HepG2 (cell line): ENCODE data around the gene RBM8A. TPM values are rescaled to one million over a fixed set of nuclear protein-coding genes. Genes with fewer than 3 reads are reported as not detected.

Experiments used
- ASH2L ChIP-seq: fragments of 300-600, 200-600 bp; sonication (generic); IDR thresholded peaks from 2 replicates; pipeline ENCODE4 v1.7.0; 2017; ENCODE audit warnings: low read depth, mild to moderate bottlenecking, moderate library complexity, mixed read lengths, low read length; ENCODE audit not compliant: insufficient read length
- CBFB ChIP-seq: sonication (generic); formaldehyde crosslinking; IDR thresholded peaks from 2 replicates; pipeline ENCODE4 v1.4.0; 2020; ENCODE audit warnings: missing genetic modification reagents
- CENPX ChIP-seq: sonication (generic); formaldehyde crosslinking; IDR thresholded peaks from 2 replicates; pipeline ENCODE4 v1.9.0; 2021; ENCODE audit warnings: mild to moderate bottlenecking, missing genetic modification reagents, moderate library complexity
- DNMT3B ChIP-seq: conservative IDR thresholded peaks from 2 replicates; pipeline ENCODE4 v1.6.1; 2016; ENCODE audit warnings: missing biosample characterization, control low read depth
- DR1 ChIP-seq: sonication (generic); formaldehyde crosslinking; IDR thresholded peaks from 2 replicates; pipeline ENCODE4 v1.8.0; 2021; ENCODE audit warnings: mild to moderate bottlenecking, missing genetic modification reagents, inconsistent platforms
- FOXA1 ChIP-seq, 2 experiments: fragments of 450-650 bp in 1 of 2; sonication (generic) in 1 of 2; formaldehyde crosslinking in 1 of 2; IDR thresholded peaks; 2 replicates each; pipeline versions ENCODE4 v1.4.0 to v1.6.1; 2016 to 2020; ENCODE audit warnings: missing genetic modification reagents in 1 of 2
- FOXO1 ChIP-seq: sonication (generic); formaldehyde crosslinking; IDR thresholded peaks from 2 replicates; pipeline ENCODE4 v1.4.0; 2020; ENCODE audit warnings: missing genetic modification reagents
- JUN ChIP-seq: sonication (generic); formaldehyde crosslinking; IDR thresholded peaks from 2 replicates; pipeline ENCODE4 v1.4.0; 2020; ENCODE audit warnings: mild to moderate bottlenecking, missing genetic modification reagents
- KAT2B ChIP-seq: fragments of 150-350 bp; IDR thresholded peaks from 2 replicates; pipeline ENCODE4 v1.6.1; 2014; ENCODE audit warnings: low read depth, low read length, borderline replicate concordance
- PCBP2 ChIP-seq: fragments of 200-400 bp; formaldehyde crosslinking; optimal IDR thresholded peaks from 2 replicates; pipeline ENCODE3; 2018; ENCODE audit warnings: low read length, low read depth; ENCODE audit not compliant: poor library complexity, severe bottlenecking
- RBM22 ChIP-seq: fragments of 200-400 bp; formaldehyde crosslinking; optimal IDR thresholded peaks from 2 replicates; pipeline ENCODE3; 2017; ENCODE audit warnings: mild to moderate bottlenecking, low read length, moderate library complexity
- SMAD9 ChIP-seq: sonication (generic); formaldehyde crosslinking; IDR thresholded peaks from 2 replicates; pipeline ENCODE4 v1.5.1; 2020; ENCODE audit warnings: mild to moderate bottlenecking, missing genetic modification reagents
- SP1 ChIP-seq, 2 experiments: fragments of 450-650 bp in 1 of 2; sonication (generic) in 1 of 2; formaldehyde crosslinking in 1 of 2; IDR thresholded peaks; 2 replicates each; pipeline versions ENCODE4 v1.4.0 to v1.6.1; 2016 to 2020; ENCODE audit warnings: missing genetic modification reagents in 1 of 2
- ZFP1 ChIP-seq: IDR thresholded peaks from 2 replicates; pipeline ENCODE4 v1.6.1; 2016
- ZNF160 ChIP-seq: sonication (generic); formaldehyde crosslinking; IDR thresholded peaks from 2 replicates; pipeline ENCODE4 v1.8.0; 2022; ENCODE audit warnings: mild to moderate bottlenecking, inconsistent platforms, missing genetic modification reagents
- ZNF20 ChIP-seq: sonication (generic); formaldehyde crosslinking; IDR thresholded peaks from 2 replicates; pipeline ENCODE4 v1.4.0; 2020; ENCODE audit warnings: mild to moderate bottlenecking, moderate library complexity, missing genetic modification reagents
- ZNF225 ChIP-seq: sonication (generic); formaldehyde crosslinking; IDR thresholded peaks from 2 replicates; pipeline ENCODE4 v1.4.0; 2020; ENCODE audit warnings: mild to moderate bottlenecking, missing genetic modification reagents
- ZNF317 ChIP-seq: sonication (generic); formaldehyde crosslinking; IDR thresholded peaks from 2 replicates; pipeline ENCODE4 v1.5.0; 2020; ENCODE audit warnings: mild to moderate bottlenecking, missing genetic modification reagents
- ZNF333 ChIP-seq: sonication (generic); formaldehyde crosslinking; IDR thresholded peaks from 2 replicates; pipeline ENCODE4 v1.4.0; 2020; ENCODE audit warnings: mild to moderate bottlenecking, missing genetic modification reagents, borderline replicate concordance
- ZNF430 ChIP-seq: sonication (generic); formaldehyde crosslinking; IDR thresholded peaks from 2 replicates; pipeline ENCODE4 v1.9.0; 2021; ENCODE audit warnings: mild to moderate bottlenecking, missing genetic modification reagents
- ZNF766 ChIP-seq: sonication (generic); formaldehyde crosslinking; IDR thresholded peaks from 2 replicates; pipeline ENCODE4 v1.5.0; 2020; ENCODE audit warnings: missing genetic modification reagents, borderline replicate concordance
- ZNF816 ChIP-seq: sonication (generic); formaldehyde crosslinking; IDR thresholded peaks from 2 replicates; pipeline ENCODE4 v1.8.0; 2022; ENCODE audit warnings: missing genetic modification reagents, mild to moderate bottlenecking, borderline replicate concordance
- polyA plus RNA-seq, 8 experiments: library from polyadenylated mRNA; depleted of rRNA in 3 of 8; stranded (reverse) in 7 of 8; unstranded in 1 of 8; fragments of >200 nt; fragmentation: Illumina TruSeq in 4 of 8; extraction: Trizol in 4 of 8; gene quantifications; 2 replicates each; pipeline versions ENCODE4 v1.2.1 to v1.2.3, GENCODE V29; 2011 to 2016; ENCODE audit warnings: low read depth in 4 of 8, missing spikeins in 1 of 8, mixed read lengths in 1 of 8; ENCODE audit not compliant: insufficient read depth in 1 of 8
- total RNA-seq, 5 experiments: library from RNA; depleted of rRNA; stranded (reverse); fragments of >200 nt; fragmentation: Illumina TruSeq; extraction: Trizol; gene quantifications; 2 replicates each; pipeline ENCODE4 v1.2.3, GENCODE V29; 2016; ENCODE audit warnings: low read depth in 1 of 5
- TF ChIP-seq, protein P1 (sequence below): sonication (generic); formaldehyde crosslinking; IDR thresholded peaks from 2 replicates; pipeline ENCODE4 v1.8.0; 2022; ENCODE audit warnings: missing genetic modification reagents, mild to moderate bottlenecking, borderline replicate concordance
- TF ChIP-seq, protein P2 (sequence below): IDR thresholded peaks from 2 replicates; pipeline ENCODE4 v1.6.1; 2016; ENCODE audit warnings: low read depth, missing genetic modification reagents, missing compliant biosample characterization

The RBM8A gene
- total and polyA plus RNA-seq, 2 of the 13 experiments (the other 11 are each of a cell fraction or from before 2014, with no cell fraction given): 106 to 162 TPM

DNA sequence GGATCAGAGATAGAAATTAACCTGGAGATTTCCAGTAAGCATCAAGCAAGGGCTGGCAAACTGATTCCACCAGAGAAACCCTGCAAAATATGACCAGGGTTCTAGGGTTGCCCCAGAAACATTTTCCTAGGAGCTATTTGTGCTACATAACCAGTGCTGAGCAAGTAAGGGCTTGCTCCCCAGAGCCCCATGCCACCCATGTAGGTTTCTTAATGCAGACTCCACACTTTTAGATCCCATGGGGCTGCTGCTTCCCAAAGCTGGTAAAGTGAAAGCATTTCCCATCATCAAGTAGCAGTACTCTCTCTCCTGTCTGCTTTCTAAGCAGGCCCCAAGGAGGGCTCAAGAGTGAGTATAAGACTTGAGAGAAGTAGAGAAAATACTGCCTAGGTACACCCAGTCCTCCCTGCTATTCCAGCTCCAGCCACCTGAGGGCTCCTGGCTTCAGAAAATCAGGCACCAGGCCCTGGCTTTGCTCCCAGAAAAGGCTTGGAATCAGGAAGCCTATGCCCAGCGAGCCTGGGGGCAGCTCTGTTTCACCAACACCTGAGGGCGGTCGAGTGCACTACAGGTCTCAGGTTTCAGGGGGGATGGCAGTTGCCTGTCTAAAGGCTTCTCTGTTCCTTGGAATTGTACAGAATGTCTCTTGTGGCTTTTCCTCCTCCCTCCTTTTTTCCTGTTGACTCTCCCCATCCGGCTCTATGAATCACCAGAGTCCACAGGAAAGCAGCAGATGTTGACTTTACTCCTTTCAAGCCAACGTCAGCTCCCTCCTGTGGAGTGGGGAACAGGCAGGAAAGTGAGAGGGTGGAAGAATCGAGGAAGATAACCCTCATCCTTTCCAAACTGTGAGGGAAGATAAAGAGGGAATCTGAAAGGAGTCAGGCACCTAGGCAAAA lies 35.4 kb downstream of the RBM8A start (continued):
- TF ChIP-seq ZNF225 (CRISPR knock-in tag) (no peak), ZNF160 (0 out of 2 replicates have a peak, but pooled peaks have one; percentile 48), SP1 (IDR thresholded peaks at IDR 0.05) (no peak), SP1 (CRISPR knock-in tag; IDR thresholded peaks at IDR 0.05) (no peak), ZNF20 (no peak), JUN (CRISPR knock-in tag) (peak; percentile 51; the same call in 1 of the 2 replicates), ZNF333 (CRISPR knock-in tag) (no peak), ZFP1 (CRISPR knock-in tag) (peak; percentile 79), ZNF766 (CRISPR knock-in tag) (no peak), DNMT3B (no peak), CBFB (CRISPR knock-in tag) (peak; percentile 64; the same call in 1 of the 2 replicates), ASH2L (peak; percentile 45), ZNF816 (CRISPR knock-in tag) (peak; percentile 37; the same call in 1 of the 2 replicates), ZNF317 (CRISPR knock-in tag) (peak; percentile 74; the same call in 1 of the 2 replicates), PCBP2 (no peak), FOXA1 (IDR thresholded peaks at IDR 0.05) (peak; percentile 93), FOXA1 (CRISPR knock-in tag; IDR thresholded peaks at IDR 0.05) (peak; percentile 99), DR1 (CRISPR knock-in tag) (0 out of 2 replicates have a peak, but pooled peaks have one; percentile 49), FOXO1 (CRISPR knock-in tag) (peak; percentile 89; the same call in 1 of the 2 replicates), CENPX (CRISPR knock-in tag) (no peak), ZNF430 (CRISPR knock-in tag) (no peak), RBM22 (no peak), KAT2B (no peak), SMAD9 (CRISPR knock-in tag) (no peak)
- TF ChIP-seq, protein P1, sequence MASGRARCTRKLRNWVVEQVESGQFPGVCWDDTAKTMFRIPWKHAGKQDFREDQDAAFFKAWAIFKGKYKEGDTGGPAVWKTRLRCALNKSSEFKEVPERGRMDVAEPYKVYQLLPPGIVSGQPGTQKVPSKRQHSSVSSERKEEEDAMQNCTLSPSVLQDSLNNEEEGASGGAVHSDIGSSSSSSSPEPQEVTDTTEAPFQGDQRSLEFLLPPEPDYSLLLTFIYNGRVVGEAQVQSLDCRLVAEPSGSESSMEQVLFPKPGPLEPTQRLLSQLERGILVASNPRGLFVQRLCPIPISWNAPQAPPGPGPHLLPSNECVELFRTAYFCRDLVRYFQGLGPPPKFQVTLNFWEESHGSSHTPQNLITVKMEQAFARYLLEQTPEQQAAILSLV (CRISPR knock-in tag): no peak
- TF ChIP-seq, protein P2, sequence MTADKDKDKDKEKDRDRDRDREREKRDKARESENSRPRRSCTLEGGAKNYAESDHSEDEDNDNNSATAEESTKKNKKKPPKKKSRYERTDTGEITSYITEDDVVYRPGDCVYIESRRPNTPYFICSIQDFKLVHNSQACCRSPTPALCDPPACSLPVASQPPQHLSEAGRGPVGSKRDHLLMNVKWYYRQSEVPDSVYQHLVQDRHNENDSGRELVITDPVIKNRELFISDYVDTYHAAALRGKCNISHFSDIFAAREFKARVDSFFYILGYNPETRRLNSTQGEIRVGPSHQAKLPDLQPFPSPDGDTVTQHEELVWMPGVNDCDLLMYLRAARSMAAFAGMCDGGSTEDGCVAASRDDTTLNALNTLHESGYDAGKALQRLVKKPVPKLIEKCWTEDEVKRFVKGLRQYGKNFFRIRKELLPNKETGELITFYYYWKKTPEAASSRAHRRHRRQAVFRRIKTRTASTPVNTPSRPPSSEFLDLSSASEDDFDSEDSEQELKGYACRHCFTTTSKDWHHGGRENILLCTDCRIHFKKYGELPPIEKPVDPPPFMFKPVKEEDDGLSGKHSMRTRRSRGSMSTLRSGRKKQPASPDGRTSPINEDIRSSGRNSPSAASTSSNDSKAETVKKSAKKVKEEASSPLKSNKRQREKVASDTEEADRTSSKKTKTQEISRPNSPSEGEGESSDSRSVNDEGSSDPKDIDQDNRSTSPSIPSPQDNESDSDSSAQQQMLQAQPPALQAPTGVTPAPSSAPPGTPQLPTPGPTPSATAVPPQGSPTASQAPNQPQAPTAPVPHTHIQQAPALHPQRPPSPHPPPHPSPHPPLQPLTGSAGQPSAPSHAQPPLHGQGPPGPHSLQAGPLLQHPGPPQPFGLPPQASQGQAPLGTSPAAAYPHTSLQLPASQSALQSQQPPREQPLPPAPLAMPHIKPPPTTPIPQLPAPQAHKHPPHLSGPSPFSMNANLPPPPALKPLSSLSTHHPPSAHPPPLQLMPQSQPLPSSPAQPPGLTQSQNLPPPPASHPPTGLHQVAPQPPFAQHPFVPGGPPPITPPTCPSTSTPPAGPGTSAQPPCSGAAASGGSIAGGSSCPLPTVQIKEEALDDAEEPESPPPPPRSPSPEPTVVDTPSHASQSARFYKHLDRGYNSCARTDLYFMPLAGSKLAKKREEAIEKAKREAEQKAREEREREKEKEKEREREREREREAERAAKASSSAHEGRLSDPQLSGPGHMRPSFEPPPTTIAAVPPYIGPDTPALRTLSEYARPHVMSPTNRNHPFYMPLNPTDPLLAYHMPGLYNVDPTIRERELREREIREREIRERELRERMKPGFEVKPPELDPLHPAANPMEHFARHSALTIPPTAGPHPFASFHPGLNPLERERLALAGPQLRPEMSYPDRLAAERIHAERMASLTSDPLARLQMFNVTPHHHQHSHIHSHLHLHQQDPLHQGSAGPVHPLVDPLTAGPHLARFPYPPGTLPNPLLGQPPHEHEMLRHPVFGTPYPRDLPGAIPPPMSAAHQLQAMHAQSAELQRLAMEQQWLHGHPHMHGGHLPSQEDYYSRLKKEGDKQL (CRISPR knock-in tag): no peak
